ENCODE data around the gene SERPINA4. TPM values are rescaled to one million over a fixed set of nuclear protein-coding genes. Genes with fewer than 3 reads are reported as not detected.

Gene SERPINA4
- total and polyA plus RNA-seq, 2 experiments from 2014 or later, result not detected

- Histone ChIP-seq H2AFZ (no peak overlapping the region), H3K4me2 (no peak overlapping the region), H3K9me2 (ENCODE audit: insufficient read depth) (no peaks in the 10 kb centered on the region), H3K27me3 (ENCODE audit: insufficient read depth) (no peaks in the 10 kb centered on the region), H4K20me1 (replicated peaks; ENCODE audit: insufficient read depth) (no peaks in the 10 kb centered on the region), H3K36me3 (ENCODE audit: insufficient read depth) (no peaks in the 10 kb centered on the region), H3K4me3 (no peak overlapping the region), H3K79me2 (replicated peaks; ENCODE audit: insufficient read depth) (no peaks in the 10 kb centered on the region), H3K27ac (ENCODE audit: low read depth) (no peak overlapping the region), H3K4me1 (ENCODE audit: insufficient read depth) (no peaks in the 10 kb centered on the region), H3F3A (replicated peaks; ENCODE audit: low read depth) (no peaks in the 10 kb centered on the region)
- Mint-ChIP-seq H3K4me3 (no peak overlapping the region), H3K27me3 (ENCODE audit: insufficient read depth, low read depth, poor library complexity) (peaks cover 9% of the 10 kb centered on the region), H3K27ac (no peak overlapping the region), H3K36me3 (ENCODE audit: low read depth) (peaks cover 5% of the 10 kb centered on the region; the same call in 2 of the 3 replicates), H3K9me3 (peaks cover 10% of the 10 kb centered on the region), H3K4me1 (peaks cover 11% of the 10 kb centered on the region)
- TF ChIP-seq ZNF331 (CRISPR knock-in tag; IDR thresholded peaks at IDR 0.05; ENCODE audit: low read depth) (no peak), STAT1 (IDR thresholded peaks at IDR 0.05; ENCODE audit: unreplicated experiment) (no peak), JUNB (IDR thresholded peaks at IDR 0.05; ENCODE audit: unreplicated experiment) (no peak)
- no peak for ATAC-seq
- DNase-seq (ENCODE audit: low spot score), result no peak
Observed at GRCh38 chr14:94594441-94594840, 33.2 kb downstream of the SERPINA4 start.

DNA sequence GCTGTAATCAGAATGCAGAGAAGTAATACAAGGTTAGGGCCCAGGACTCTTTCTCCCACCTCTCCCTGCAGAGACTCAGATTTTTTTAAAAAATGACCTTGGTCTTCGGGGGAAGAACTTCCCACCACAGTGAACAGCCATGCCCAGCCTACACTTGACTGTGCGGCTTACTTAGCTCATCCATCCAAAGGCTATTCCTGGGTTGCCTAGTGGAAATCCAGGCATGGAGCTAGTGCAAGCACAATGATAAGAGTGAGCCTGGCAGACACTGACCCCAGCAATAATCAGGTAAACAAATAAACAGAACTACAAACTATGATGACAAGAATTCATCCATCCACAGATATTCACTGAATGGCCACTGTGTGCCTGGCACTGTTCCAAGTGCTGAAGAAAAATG is 34.7 kb downstream of the SERPINA4 start:
- no peak overlapping the region for H3K27ac Mint-ChIP-seq
- no peak for DNase-seq (ENCODE audit: low spot score)
- H3K79me2 ChIP-seq (replicated peaks; ENCODE audit: insufficient read depth), result no peaks in the 10 kb centered on the region
- no peak for ATAC-seq
- no peak overlapping the region for H3K27ac ChIP-seq (ENCODE audit: low read depth)
- no peak overlapping the region for H3K4me3 ChIP-seq
- H3K36me3 Mint-ChIP-seq (ENCODE audit: low read depth), result peaks cover 5% of the 10 kb centered on the region; the same call in 2 of the 3 replicates
- no peak overlapping the region for H3K4me3 Mint-ChIP-seq
- no peaks in the 10 kb centered on the region for H4K20me1 ChIP-seq (replicated peaks; ENCODE audit: insufficient read depth)
- no peak overlapping the region for H2AFZ ChIP-seq
- H3K27me3 ChIP-seq (ENCODE audit: insufficient read depth), result no peaks in the 10 kb centered on the region
- H3K4me2 ChIP-seq, result no peak overlapping the region
- no peaks in the 10 kb centered on the region for H3K36me3 ChIP-seq (ENCODE audit: insufficient read depth)
- H3K9me2 ChIP-seq (ENCODE audit: insufficient read depth), result no peaks in the 10 kb centered on the region
- H3F3A ChIP-seq (replicated peaks; ENCODE audit: low read depth), result no peaks in the 10 kb centered on the region
- peaks cover 11% of the 10 kb centered on the region for H3K9me3 Mint-ChIP-seq
- H3K4me1 ChIP-seq (ENCODE audit: insufficient read depth), result no peaks in the 10 kb centered on the region
- TF ChIP-seq EZH2phosphoT487 (IDR thresholded peaks at IDR 0.05; ENCODE audit: unreplicated experiment) (no peak), REST (IDR thresholded peaks at IDR 0.05; ENCODE audit: unreplicated experiment) (no peak), ZNF114 (CRISPR knock-in tag; IDR thresholded peaks at IDR 0.05) (no peak), EZH2 (IDR thresholded peaks at IDR 0.05; ENCODE audit: low read depth, unreplicated experiment) (no peak)
- TF ChIP-seq, protein P1, sequence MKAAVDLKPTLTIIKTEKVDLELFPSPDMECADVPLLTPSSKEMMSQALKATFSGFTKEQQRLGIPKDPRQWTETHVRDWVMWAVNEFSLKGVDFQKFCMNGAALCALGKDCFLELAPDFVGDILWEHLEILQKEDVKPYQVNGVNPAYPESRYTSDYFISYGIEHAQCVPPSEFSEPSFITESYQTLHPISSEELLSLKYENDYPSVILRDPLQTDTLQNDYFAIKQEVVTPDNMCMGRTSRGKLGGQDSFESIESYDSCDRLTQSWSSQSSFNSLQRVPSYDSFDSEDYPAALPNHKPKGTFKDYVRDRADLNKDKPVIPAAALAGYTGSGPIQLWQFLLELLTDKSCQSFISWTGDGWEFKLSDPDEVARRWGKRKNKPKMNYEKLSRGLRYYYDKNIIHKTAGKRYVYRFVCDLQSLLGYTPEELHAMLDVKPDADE (IDR thresholded peaks at IDR 0.05), result no peak
- H3K27me3 Mint-ChIP-seq (ENCODE audit: insufficient read depth, low read depth, poor library complexity), result peaks cover 8% of the 10 kb centered on the region
- peaks cover 13% of the 10 kb centered on the region for H3K4me1 Mint-ChIP-seq

All from GM23338 (cell line).